Measurements from ENCODE around the gene FBXL19. TPM values are rescaled to one million over a fixed set of nuclear protein-coding genes. Genes with fewer than 3 reads are reported as not detected.

FBXL19 gene
- total RNA-seq, 1 donor from 2014 or later = 36.4 TPM

- no peak for DNase-seq (ENCODE audit: low read depth)
- Histone ChIP-seq H3K36me3 (ENCODE audit: control insufficient read depth, insufficient read depth, low read length) (peaks cover 5% of the 10 kb centered on the region), H3K4me3 (ENCODE audit: low read depth, low read length) (no peak overlapping the region), H3K27me3 (ENCODE audit: control insufficient read depth, insufficient read depth, low read length) (no peaks in the 10 kb centered on the region)
- no peak for TF ChIP-seq CTCF (IDR thresholded peaks at IDR 0.05; ENCODE audit: insufficient read depth, low read length, poor library complexity, severe bottlenecking)
These were observed 59.3 kb downstream of the FBXL19 start for GRCh38 chr16:30982548-30983288.

- H3K27me3 ChIP-seq (ENCODE audit: control insufficient read depth, insufficient read depth, low read length) = no peaks in the 10 kb centered on the region
- no peak for TF ChIP-seq CTCF (IDR thresholded peaks at IDR 0.05; ENCODE audit: insufficient read depth, low read length, poor library complexity, severe bottlenecking)
- DNase-seq (ENCODE audit: low read depth) = no peak
- H3K4me3 ChIP-seq (ENCODE audit: low read depth, low read length) = no peak overlapping the region
- H3K36me3 ChIP-seq (ENCODE audit: control insufficient read depth, insufficient read depth, low read length) = peaks cover 5% of the 10 kb centered on the region
These were observed 60.0 kb downstream of the FBXL19 start for GRCh38 chr16:30983289-30983889.

DNA sequence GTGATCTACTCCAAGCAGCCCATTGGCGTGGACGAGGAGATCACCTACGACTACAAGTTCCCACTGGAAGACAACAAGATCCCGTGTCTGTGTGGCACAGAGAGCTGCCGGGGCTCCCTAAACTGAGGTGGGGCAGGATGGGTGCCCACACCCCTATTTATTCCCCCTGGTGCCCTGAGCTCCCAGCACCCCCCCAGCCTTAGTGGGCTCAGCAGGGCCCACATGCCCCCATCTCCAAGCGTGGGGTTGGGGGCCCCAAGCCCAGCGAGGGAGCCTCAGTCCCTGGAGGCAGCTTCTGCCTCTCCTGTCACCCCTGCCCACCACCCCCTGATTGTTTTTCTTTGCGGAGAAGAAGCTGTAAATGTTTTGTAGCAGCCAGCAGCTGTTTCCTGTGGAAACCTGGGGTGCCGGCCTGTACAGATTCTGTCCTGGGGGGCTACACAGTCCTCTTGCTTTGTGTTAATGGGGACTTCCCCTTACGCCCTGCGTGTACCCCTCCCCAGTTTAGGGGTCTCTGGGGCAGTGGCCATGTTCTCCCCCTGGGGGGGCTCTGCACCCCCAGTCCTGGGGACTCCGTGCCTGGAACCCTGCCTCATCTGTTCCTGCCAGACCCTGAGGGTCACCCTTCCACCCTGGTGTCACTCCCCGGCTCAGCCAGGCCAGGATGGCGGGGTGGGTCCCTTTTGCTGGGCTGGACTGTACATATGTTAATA, 60.7 kb downstream of the FBXL19 start:
- DNase-seq (ENCODE audit: low read depth) = no peak
- peaks cover 5% of the 10 kb centered on the region for H3K36me3 ChIP-seq (ENCODE audit: control insufficient read depth, insufficient read depth, low read length)
- no peaks in the 10 kb centered on the region for H3K27me3 ChIP-seq (ENCODE audit: control insufficient read depth, insufficient read depth, low read length)
- no peak for TF ChIP-seq CTCF (IDR thresholded peaks at IDR 0.05; ENCODE audit: insufficient read depth, low read length, poor library complexity, severe bottlenecking)
- no peak overlapping the region for H3K4me3 ChIP-seq (ENCODE audit: low read depth, low read length)

GRCh38 chr16:30984669-30985400, 61.5 kb downstream of the FBXL19 start, which contains the start of gene HSD3B7:
Gene HSD3B7 (plus strand): TSS chr16:30985207. CDS start chr16:30985659, 452 bp downstream.
- peak within 1 kb of the TSS; percentile 52 for H3K4me3 ChIP-seq (ENCODE audit: low read depth, low read length)
- no peaks in the 10 kb centered on the region for H3K27me3 ChIP-seq (ENCODE audit: control insufficient read depth, insufficient read depth, low read length)
- H3K36me3 ChIP-seq (ENCODE audit: control insufficient read depth, insufficient read depth, low read length) = peaks cover 5% of the 10 kb centered on the region
- no peak for DNase-seq (ENCODE audit: low read depth)
- peak; percentile 98 for TF ChIP-seq CTCF (IDR thresholded peaks at IDR 0.05; ENCODE audit: insufficient read depth, low read length, poor library complexity, severe bottlenecking)

DNA sequence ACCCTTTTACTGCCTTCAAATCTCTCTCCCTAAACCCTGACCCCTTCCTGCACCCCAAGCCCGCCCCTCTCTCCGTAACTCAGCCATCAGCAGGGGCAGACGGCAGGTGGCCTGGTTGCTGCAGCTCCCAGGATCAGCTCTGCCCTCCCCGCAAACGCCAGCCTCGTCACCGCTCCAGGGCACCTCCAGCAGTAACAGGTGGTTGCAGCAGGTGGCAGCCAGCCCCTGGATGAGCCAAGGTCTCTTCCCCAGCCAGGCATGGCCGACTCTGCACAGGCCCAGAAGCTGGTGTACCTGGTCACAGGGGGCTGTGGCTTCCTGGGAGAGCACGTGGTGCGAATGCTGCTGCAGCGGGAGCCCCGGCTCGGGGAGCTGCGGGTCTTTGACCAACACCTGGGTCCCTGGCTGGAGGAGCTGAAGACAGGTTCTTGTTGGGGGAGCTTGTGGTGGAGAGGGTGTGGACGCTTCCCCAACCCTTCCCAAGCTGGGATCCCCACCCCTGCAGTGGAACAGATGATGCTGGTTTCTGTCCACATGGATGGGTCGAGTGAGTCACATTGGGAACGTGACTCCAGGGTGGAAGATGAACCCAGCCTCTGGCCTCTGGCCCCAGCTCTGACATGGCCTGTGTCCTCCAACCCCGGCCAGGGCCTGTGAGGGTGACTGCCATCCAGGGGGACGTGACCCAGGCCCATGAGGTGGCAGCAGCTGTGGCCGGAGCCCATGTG, 62.2 kb downstream of the FBXL19 start:
- peak overlapping the region; percentile 52 for H3K4me3 ChIP-seq (ENCODE audit: low read depth, low read length)
- no peak for DNase-seq (ENCODE audit: low read depth)
- H3K27me3 ChIP-seq (ENCODE audit: control insufficient read depth, insufficient read depth, low read length) = no peaks in the 10 kb centered on the region
- peaks cover 3% of the 10 kb centered on the region for H3K36me3 ChIP-seq (ENCODE audit: control insufficient read depth, insufficient read depth, low read length)
- peak; percentile 67 for TF ChIP-seq CTCF (IDR thresholded peaks at IDR 0.05; ENCODE audit: insufficient read depth, low read length, poor library complexity, severe bottlenecking)
